Stomach (tissue), 4 donors: ENCODE results near the gene HCN2.

ENCODE experiments used
- EP300 ChIP-seq: sonication (generic); formaldehyde crosslinking; IDR thresholded peaks from one replicate; pipeline ENCODE4 v1.6.1; 2017; ENCODE audit warnings: antibody characterized with exemption
- TF ChIP-seq, protein P1 (sequence below), 7 experiments: fragments of 450-650 bp in 4 of 7; fragments of 200-600 bp in 3 of 7; sonication (generic) in 3 of 7; IDR thresholded peaks; one replicate each; pipeline ENCODE4 v1.5.1; 2016 to 2019; ENCODE audit warnings: antibody characterized with exemption in 7 of 7, control low read depth in 2 of 7, mild to moderate bottlenecking in 1 of 7

GRCh38 chr19:604355-604754, 14.7 kb downstream of the HCN2 start:
- TF ChIP-seq, protein P1, sequence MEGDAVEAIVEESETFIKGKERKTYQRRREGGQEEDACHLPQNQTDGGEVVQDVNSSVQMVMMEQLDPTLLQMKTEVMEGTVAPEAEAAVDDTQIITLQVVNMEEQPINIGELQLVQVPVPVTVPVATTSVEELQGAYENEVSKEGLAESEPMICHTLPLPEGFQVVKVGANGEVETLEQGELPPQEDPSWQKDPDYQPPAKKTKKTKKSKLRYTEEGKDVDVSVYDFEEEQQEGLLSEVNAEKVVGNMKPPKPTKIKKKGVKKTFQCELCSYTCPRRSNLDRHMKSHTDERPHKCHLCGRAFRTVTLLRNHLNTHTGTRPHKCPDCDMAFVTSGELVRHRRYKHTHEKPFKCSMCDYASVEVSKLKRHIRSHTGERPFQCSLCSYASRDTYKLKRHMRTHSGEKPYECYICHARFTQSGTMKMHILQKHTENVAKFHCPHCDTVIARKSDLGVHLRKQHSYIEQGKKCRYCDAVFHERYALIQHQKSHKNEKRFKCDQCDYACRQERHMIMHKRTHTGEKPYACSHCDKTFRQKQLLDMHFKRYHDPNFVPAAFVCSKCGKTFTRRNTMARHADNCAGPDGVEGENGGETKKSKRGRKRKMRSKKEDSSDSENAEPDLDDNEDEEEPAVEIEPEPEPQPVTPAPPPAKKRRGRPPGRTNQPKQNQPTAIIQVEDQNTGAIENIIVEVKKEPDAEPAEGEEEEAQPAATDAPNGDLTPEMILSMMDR (IDR thresholded peaks at IDR 0.05), result no peak
- TF ChIP-seq EP300, result no peak
